ENCODE measurements around the gene OR52N5. TPM values are rescaled to one million over a fixed set of nuclear protein-coding genes. Genes with fewer than 3 reads are reported as not detected.

OR52N5 gene
- polyA plus RNA-seq, 2 of the 4 experiments (the other 2 are of a cell fraction): not detected

- H3K4me1 ChIP-seq: peaks cover 6% of the 10 kb centered on the region; the same call in 1 of the 3 replicates
- no peak overlapping the region for H3K4me3 ChIP-seq
- ATAC-seq: 0 out of 6 replicates have a peak, but pooled peaks of 1 of the 2 experiments have one; percentile 27
- DNase-seq (ENCODE audit: low read depth in 1 of 2, low spot score in 1 of 2): no peak
- peak overlapping the region in 1 of 2 experiments; percentile 25; a peak in 2 of 6 replicates for H3K27ac ChIP-seq
- no peak for FAIRE-seq
- WGBS (ENCODE audit: missing lambda C conversion rate): 3% methylated on average over 1 of the region's 1 CpG
- CTCF ChIA-PET: interaction anchor here (1.0 kb wide), 1 partner anchor 69 kb away, joined by 3 read pairs; no protein-coding TSS in a partner anchor
- peak overlapping the region; percentile 46; the same call in 2 of the 3 replicates for H3K4me2 ChIP-seq
- TF ChIP-seq HDAC2 (IDR thresholded peaks at IDR 0.05): no peak
- TF ChIP-seq BCL3 (IDR thresholded peaks at IDR 0.05): no peak
- no peak for TF ChIP-seq NFE2L2 (conservative IDR thresholded peaks at IDR 0.05; ENCODE audit: low read length)
- TF ChIP-seq NR3C1 (IDR thresholded peaks at IDR 0.05): no peak
- TF ChIP-seq, protein P1, sequence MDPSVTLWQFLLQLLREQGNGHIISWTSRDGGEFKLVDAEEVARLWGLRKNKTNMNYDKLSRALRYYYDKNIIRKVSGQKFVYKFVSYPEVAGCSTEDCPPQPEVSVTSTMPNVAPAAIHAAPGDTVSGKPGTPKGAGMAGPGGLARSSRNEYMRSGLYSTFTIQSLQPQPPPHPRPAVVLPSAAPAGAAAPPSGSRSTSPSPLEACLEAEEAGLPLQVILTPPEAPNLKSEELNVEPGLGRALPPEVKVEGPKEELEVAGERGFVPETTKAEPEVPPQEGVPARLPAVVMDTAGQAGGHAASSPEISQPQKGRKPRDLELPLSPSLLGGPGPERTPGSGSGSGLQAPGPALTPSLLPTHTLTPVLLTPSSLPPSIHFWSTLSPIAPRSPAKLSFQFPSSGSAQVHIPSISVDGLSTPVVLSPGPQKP (IDR thresholded peaks at IDR 0.05; ENCODE audit: low read depth, low read length): no peak
- no peak for TF ChIP-seq EHMT2 (IDR thresholded peaks at IDR 0.05; ENCODE audit: low read depth)
- TF ChIP-seq CHD2 (IDR thresholded peaks at IDR 0.05; ENCODE audit: low read length, partially characterized antibody): no peak
- no peak for TF ChIP-seq CHD4 (IDR thresholded peaks at IDR 0.05; ENCODE audit: borderline replicate concordance)
- TF ChIP-seq PBX3 (IDR thresholded peaks at IDR 0.05): no peak
- TF ChIP-seq ZSCAN20 (CRISPR knock-in tag; IDR thresholded peaks at IDR 0.05): no peak
- TF ChIP-seq KDM5A (IDR thresholded peaks at IDR 0.05): no peak
- TF ChIP-seq TFCP2L1 (CRISPR knock-in tag; IDR thresholded peaks at IDR 0.05): no peak
- TF ChIP-seq, protein P2, sequence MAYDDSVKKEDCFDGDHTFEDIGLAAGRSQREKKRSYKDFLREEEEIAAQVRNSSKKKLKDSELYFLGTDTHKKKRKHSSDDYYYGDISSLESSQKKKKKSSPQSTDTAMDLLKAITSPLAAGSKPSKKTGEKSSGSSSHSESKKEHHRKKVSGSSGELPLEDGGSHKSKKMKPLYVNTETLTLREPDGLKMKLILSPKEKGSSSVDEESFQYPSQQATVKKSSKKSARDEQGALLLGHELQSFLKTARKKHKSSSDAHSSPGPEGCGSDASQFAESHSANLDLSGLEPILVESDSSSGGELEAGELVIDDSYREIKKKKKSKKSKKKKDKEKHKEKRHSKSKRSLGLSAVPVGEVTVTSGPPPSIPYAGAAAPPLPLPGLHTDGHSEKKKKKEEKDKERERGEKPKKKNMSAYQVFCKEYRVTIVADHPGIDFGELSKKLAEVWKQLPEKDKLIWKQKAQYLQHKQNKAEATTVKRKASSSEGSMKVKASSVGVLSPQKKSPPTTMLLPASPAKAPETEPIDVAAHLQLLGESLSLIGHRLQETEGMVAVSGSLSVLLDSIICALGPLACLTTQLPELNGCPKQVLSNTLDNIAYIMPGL (CRISPR knock-in tag; IDR thresholded peaks at IDR 0.05; ENCODE audit: borderline replicate concordance): no peak
- no peak for TF ChIP-seq FOSL2 (IDR thresholded peaks at IDR 0.05)
- TF ChIP-seq FOSL2 (CRISPR knock-in tag; IDR thresholded peaks at IDR 0.05): no peak
- TF ChIP-seq CBX2 (IDR thresholded peaks at IDR 0.05; ENCODE audit: borderline replicate concordance, low read depth): no peak
- TF ChIP-seq, protein P3, sequence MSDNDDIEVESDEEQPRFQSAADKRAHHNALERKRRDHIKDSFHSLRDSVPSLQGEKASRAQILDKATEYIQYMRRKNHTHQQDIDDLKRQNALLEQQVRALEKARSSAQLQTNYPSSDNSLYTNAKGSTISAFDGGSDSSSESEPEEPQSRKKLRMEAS (IDR thresholded peaks at IDR 0.05): no peak
- TF ChIP-seq JUNB (IDR thresholded peaks at IDR 0.05): no peak
- TF ChIP-seq FOSB (CRISPR knock-in tag; IDR thresholded peaks at IDR 0.05): no peak
- no peak for TF ChIP-seq RCOR1 (IDR thresholded peaks at IDR 0.05; ENCODE audit: low read depth, low read length)
- POLR2A ChIA-PET: no interaction called here
- 0 out of 3 replicates have a peak, but pooled peaks cover 4% of the 10 kb centered on the region for H3K9me3 ChIP-seq
Measured at GRCh38 chr11:5738431-5738830, 44.7 kb downstream of the OR52N5 start.

DNA sequence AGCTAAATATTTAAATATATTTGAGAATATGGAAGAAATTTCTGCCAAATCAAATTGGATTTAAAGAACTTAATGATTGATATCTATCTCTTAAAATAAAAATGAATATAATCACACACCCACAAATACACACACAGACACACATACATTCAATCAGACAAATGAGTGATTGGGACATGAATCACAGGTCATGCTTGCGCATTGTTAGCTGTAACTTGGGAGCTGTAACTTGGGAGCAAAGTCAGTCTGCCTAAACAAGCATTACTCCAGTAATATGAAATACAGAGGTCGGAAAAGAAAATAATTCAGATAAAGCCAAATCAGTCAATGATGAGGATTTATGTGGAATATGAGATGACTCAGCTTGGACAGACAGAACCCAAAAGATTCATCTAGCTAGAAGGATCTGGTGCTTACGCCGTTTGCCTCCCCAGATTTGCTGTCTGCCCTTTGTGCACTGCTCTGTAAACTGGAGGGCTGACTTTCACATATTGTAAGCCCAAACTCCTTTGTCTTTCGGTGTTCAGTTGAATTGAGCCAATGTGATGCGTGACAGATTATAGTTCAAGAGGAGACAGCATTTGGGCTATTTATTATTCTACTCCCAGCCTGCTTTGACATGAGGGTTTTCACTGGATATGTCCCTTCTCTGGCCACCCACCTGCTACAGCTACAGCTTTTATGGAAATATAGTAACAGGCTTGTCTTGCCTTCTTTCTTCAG lies 45.3 kb downstream of the OR52N5 start:
- ChIA-PET POLR2A (no interaction called here), CTCF (interaction anchor here (2.0 kb wide), 1 partner anchor 54 kb away, joined by 4 read pairs; no protein-coding TSS in a partner anchor)
- Histone ChIP-seq H3K4me3 (no peak overlapping the region), H3K9me3 (0 out of 3 replicates have a peak, but pooled peaks cover 4% of the 10 kb centered on the region), H3K4me1 (peaks cover 6% of the 10 kb centered on the region; the same call in 1 of the 3 replicates), H3K27ac (peak overlapping the region; percentile 26 to 48; a peak in 4 of 6 replicates), H3K4me2 (peak overlapping the region; percentile 46)
- peak in 1 of 2 experiments; percentile 70; a peak in 3 of 6 replicates for ATAC-seq
- peak in 1 of 2 experiments; percentile 18 for DNase-seq (ENCODE audit: low read depth in 1 of 2, low spot score in 1 of 2)
- FAIRE-seq: no peak
- TF ChIP-seq RARB (CRISPR knock-in tag; IDR thresholded peaks at IDR 0.05): no peak
- no peak for TF ChIP-seq PHF8 (IDR thresholded peaks at IDR 0.05; ENCODE audit: borderline replicate concordance, low read depth)
- TF ChIP-seq HEYL (CRISPR knock-in tag; IDR thresholded peaks at IDR 0.05): no peak
- TF ChIP-seq FOXS1 (CRISPR knock-in tag; IDR thresholded peaks at IDR 0.05): no peak
- TF ChIP-seq, protein P4, sequence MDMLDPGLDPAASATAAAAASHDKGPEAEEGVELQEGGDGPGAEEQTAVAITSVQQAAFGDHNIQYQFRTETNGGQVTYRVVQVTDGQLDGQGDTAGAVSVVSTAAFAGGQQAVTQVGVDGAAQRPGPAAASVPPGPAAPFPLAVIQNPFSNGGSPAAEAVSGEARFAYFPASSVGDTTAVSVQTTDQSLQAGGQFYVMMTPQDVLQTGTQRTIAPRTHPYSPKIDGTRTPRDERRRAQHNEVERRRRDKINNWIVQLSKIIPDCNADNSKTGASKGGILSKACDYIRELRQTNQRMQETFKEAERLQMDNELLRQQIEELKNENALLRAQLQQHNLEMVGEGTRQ (IDR thresholded peaks at IDR 0.05): no peak
- no peak for TF ChIP-seq RCOR1 (IDR thresholded peaks at IDR 0.05; ENCODE audit: low read depth, low read length)
- TF ChIP-seq EHMT2 (IDR thresholded peaks at IDR 0.05; ENCODE audit: low read depth): no peak
- no peak for TF ChIP-seq ESRRA (IDR thresholded peaks at IDR 0.05; ENCODE audit: borderline replicate concordance, low read length)
- TF ChIP-seq HOXA7 (CRISPR knock-in tag; IDR thresholded peaks at IDR 0.05): no peak
- no peak for TF ChIP-seq HOXB5 (CRISPR knock-in tag; IDR thresholded peaks at IDR 0.05)
- TF ChIP-seq CHD4 (IDR thresholded peaks at IDR 0.05; ENCODE audit: borderline replicate concordance): no peak
- TF ChIP-seq, protein P5, sequence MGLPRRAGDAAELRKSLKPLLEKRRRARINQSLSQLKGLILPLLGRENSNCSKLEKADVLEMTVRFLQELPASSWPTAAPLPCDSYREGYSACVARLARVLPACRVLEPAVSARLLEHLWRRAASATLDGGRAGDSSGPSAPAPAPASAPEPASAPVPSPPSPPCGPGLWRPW (IDR thresholded peaks at IDR 0.05): no peak
- 38% methylated on average over 6 of the region's 6 CpGs for WGBS (ENCODE audit: missing lambda C conversion rate)
